NCI-H1417 treated with DMSO at 0.1 percent for 48 hours (cell line): ENCODE measurements around the gene PAAF1.

Experiments used
- DNase-seq: peaks from one replicate; lab custom pipeline; 2025; lab: John Stamatoyannopoulos, UW

Gene PAAF1

GRCh38 chr11:73972620-73973449 is 96.0 kb downstream of the PAAF1 start:
- DNase-seq, result no peak

DNA sequence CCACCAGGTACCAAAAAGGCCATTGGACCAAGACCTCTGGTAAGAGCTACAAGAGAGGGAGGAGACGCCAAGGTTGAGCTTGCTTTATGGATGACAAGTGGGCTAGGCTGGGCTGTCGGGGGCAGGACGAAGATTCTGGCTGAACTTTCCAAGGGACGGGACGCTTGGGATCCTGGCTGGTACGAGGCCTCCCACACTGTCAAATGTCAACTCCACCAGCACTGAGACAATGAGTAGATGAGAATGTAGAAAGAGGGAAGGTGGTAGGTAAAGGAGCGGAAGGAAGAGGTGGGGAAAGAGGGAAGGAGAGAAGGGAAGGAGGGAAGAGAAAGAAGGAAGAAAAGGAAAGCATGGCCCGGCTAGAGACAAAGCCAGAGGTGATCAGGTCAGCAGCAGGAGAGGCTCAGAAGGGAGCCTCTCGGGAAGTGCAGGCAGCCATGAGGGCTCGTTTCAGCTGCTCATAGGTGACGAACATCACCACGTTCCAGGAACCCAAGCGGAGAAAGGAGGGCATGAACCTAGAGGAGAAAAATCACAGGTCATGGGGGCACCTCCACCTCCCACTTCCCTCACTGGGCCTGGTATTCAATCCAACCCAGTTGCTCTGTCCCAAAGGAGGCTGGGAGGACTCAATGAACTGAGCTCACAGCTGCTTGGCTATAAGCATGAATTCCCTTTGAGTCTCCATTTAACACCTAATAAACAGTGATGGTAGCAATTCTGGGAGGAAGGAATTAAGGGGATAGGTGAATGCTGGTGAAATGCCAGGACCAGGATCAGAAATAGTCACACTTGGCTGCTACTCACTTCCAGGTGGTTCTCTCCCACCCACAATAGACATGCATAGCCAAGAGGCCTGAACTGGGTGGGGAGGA is 98.0 kb downstream of the PAAF1 start:
- no peak for DNase-seq

- no peak for DNase-seq
Measured at GRCh38 chr11:73975479-73975757, 98.6 kb downstream of the PAAF1 start.

- no peak for DNase-seq
Measured at GRCh38 chr11:73976451-73977151, 99.8 kb downstream of the PAAF1 start.

GRCh38 chr11:73977856-73978519 is 101.2 kb downstream of the PAAF1 start:
- no peak for DNase-seq

GRCh38 chr11:73978576-73979086 is 101.8 kb downstream of the PAAF1 start:
- no peak for DNase-seq

GRCh38 chr11:73980001-73980961 is 103.5 kb downstream of the PAAF1 start:
- DNase-seq, result peak; percentile 65
